Left ventricle myocardium inferior (tissue), 1 donor: ENCODE data around the gene TBXAS1. TPM values are rescaled to one million over a fixed set of nuclear protein-coding genes. Genes with fewer than 3 reads are reported as not detected.

Experiments used
- DNase-seq: peaks from one replicate; pipeline ENCODE4 v3.0.0-alpha.2; 2020
- H3K27ac ChIP-seq: fragments of 200-600 bp; replicated peaks from 2 replicates; pipeline ENCODE4 v1.8.0; 2021
- H3K27me3 ChIP-seq: fragments of 200-600 bp; 2 replicates; pipeline ENCODE4 v1.8.0; 2021; ENCODE audit warnings: low read depth
- H3K36me3 ChIP-seq: fragments of 200-600 bp; 2 replicates; pipeline ENCODE4 v1.8.0; 2021
- H3K4me1 ChIP-seq: fragments of 200-600 bp; 2 replicates; pipeline ENCODE4 v1.8.0; 2021
- H3K4me3 ChIP-seq: fragments of 200-600 bp; 2 replicates; pipeline ENCODE4 v1.8.0; 2021; ENCODE audit warnings: mild to moderate bottlenecking, moderate library complexity
- H3K9me3 ChIP-seq: fragments of 200-600 bp; replicated peaks from 2 replicates; pipeline ENCODE4 v1.8.0; 2021
- CTCF ChIP-seq: fragments of 200-600 bp; IDR thresholded peaks from 2 replicates; pipeline ENCODE4 v1.8.0; 2021; ENCODE audit warnings: antibody characterized with exemption, mild to moderate bottlenecking, borderline replicate concordance
- intact Hi-C: fragments of 100-400 bp; cut with micrococcal nuclease; formaldehyde crosslinking; loops from one replicate; pipeline ENCODE4 v1.11.0; 2022
- total RNA-seq: library from RNA; stranded (reverse); fragmentation: NEBNext Ultra II Directional; extraction: Animal tissue kit (Norgen Biotek cat#: 25700); gene quantifications from one replicate; pipeline ENCODE4 v1.2.1, GENCODE V29; 2021
- donor health status: DM: no; HTN: yes; CAD: no; lungs with severe emphysema.

Gene TBXAS1
- total RNA-seq, 1 donor from 2014 or later: 3.9 TPM

GRCh38 chr7:139984642-139985539 lies 155.8 kb downstream of the TBXAS1 start:
- TF ChIP-seq CTCF: no peak
- H3K27ac ChIP-seq: no peak overlapping the region
- H3K4me3 ChIP-seq: no peak overlapping the region
- intact Hi-C loops: no loop called here
- peaks cover 6% of the 10 kb centered on the region for H3K27me3 ChIP-seq
- no peak for DNase-seq
- no peaks in the 10 kb centered on the region for H3K36me3 ChIP-seq
- no peaks in the 10 kb centered on the region for H3K9me3 ChIP-seq
- H3K4me1 ChIP-seq: no peaks in the 10 kb centered on the region

GRCh38 chr7:139985811-139986210 lies 156.7 kb downstream of the TBXAS1 start:
- Histone ChIP-seq H3K9me3 (no peaks in the 10 kb centered on the region), H3K27ac (no peak overlapping the region), H3K4me3 (no peak overlapping the region), H3K36me3 (no peaks in the 10 kb centered on the region), H3K4me1 (no peaks in the 10 kb centered on the region), H3K27me3 (peaks cover 6% of the 10 kb centered on the region)
- TF ChIP-seq CTCF: no peak
- intact Hi-C loops: no loop called here
- DNase-seq: no peak

- Histone ChIP-seq H3K27ac (no peak overlapping the region), H3K4me3 (no peak overlapping the region), H3K9me3 (no peaks in the 10 kb centered on the region), H3K36me3 (no peaks in the 10 kb centered on the region), H3K4me1 (no peaks in the 10 kb centered on the region), H3K27me3 (peaks cover 6% of the 10 kb centered on the region)
- TF ChIP-seq CTCF: no peak
- intact Hi-C loops: no loop called here
- DNase-seq: no peak
Measured at GRCh38 chr7:139987691-139988516, 158.8 kb downstream of the TBXAS1 start.

- Histone ChIP-seq H3K9me3 (no peaks in the 10 kb centered on the region), H3K27me3 (no peaks in the 10 kb centered on the region), H3K4me1 (no peaks in the 10 kb centered on the region), H3K27ac (no peak overlapping the region), H3K36me3 (no peaks in the 10 kb centered on the region), H3K4me3 (no peak overlapping the region)
- no peak for DNase-seq
- intact Hi-C loops: no loop called here
- TF ChIP-seq CTCF: no peak
Measured at GRCh38 chr7:139989366-139990141, 160.5 kb downstream of the TBXAS1 start.

GRCh38 chr7:139990142-139990535 lies 161.1 kb downstream of the TBXAS1 start:
- no peak for TF ChIP-seq CTCF
- intact Hi-C loops: no loop called here
- no peaks in the 10 kb centered on the region for H3K36me3 ChIP-seq
- no peak for DNase-seq
- no peak overlapping the region for H3K4me3 ChIP-seq
- H3K27ac ChIP-seq: no peak overlapping the region
- H3K9me3 ChIP-seq: no peaks in the 10 kb centered on the region
- peaks cover 6% of the 10 kb centered on the region for H3K4me1 ChIP-seq
- no peaks in the 10 kb centered on the region for H3K27me3 ChIP-seq
